PFSK-1 (cell line): ENCODE results near the gene EFCC1.

Source experiments
- POLR2AphosphoS5 ChIP-seq: IDR thresholded peaks from 2 replicates; pipeline ENCODE4 v1.6.1; 2012; ENCODE audit warnings: low read depth, mild to moderate bottlenecking, control low read depth, low read length, moderate library complexity
- TAF1 ChIP-seq: IDR thresholded peaks from 2 replicates; pipeline ENCODE4 v1.6.1; 2012; ENCODE audit warnings: low read length, control low read depth, borderline replicate concordance; ENCODE audit not compliant: insufficient read depth
- TF ChIP-seq, protein P1 (sequence below), 2 experiments: IDR thresholded peaks; 2 replicates each; pipeline versions ENCODE4 v1.6.1 to v1.8.0; 2011 to 2012; ENCODE audit warnings: low read depth in 2 of 2, low read length in 2 of 2, control low read depth in 1 of 2, inconsistent platforms in 1 of 2, mild to moderate bottlenecking in 1 of 2, moderate library complexity in 1 of 2; ENCODE audit not compliant: insufficient read depth in 1 of 2

DNA sequence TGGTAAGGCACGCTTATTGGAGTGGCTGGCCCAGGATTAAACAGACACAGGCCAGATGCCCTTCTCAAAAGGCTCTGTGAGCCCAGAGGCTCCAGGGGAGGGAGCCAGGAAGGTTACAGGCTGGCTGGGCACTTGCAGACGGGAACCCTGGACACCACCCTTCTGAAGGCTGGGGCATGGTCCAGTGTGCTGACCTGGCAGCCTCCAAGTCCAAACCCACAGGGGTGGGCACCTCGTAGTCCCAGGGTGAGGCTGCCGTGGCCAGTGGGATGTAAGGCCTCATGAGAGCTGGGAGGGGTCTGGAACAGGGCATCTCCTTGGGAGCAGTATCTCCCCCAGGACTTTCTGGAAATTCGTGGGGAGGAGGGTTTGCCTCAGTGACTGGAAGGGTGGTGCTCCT is 19.6 kb downstream of the EFCC1 start:
- TF ChIP-seq POLR2AphosphoS5 (no peak), TAF1 (no peak)
- TF ChIP-seq, protein P1, sequence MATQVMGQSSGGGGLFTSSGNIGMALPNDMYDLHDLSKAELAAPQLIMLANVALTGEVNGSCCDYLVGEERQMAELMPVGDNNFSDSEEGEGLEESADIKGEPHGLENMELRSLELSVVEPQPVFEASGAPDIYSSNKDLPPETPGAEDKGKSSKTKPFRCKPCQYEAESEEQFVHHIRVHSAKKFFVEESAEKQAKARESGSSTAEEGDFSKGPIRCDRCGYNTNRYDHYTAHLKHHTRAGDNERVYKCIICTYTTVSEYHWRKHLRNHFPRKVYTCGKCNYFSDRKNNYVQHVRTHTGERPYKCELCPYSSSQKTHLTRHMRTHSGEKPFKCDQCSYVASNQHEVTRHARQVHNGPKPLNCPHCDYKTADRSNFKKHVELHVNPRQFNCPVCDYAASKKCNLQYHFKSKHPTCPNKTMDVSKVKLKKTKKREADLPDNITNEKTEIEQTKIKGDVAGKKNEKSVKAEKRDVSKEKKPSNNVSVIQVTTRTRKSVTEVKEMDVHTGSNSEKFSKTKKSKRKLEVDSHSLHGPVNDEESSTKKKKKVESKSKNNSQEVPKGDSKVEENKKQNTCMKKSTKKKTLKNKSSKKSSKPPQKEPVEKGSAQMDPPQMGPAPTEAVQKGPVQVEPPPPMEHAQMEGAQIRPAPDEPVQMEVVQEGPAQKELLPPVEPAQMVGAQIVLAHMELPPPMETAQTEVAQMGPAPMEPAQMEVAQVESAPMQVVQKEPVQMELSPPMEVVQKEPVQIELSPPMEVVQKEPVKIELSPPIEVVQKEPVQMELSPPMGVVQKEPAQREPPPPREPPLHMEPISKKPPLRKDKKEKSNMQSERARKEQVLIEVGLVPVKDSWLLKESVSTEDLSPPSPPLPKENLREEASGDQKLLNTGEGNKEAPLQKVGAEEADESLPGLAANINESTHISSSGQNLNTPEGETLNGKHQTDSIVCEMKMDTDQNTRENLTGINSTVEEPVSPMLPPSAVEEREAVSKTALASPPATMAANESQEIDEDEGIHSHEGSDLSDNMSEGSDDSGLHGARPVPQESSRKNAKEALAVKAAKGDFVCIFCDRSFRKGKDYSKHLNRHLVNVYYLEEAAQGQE (IDR thresholded peaks at IDR 0.05; ENCODE audit: insufficient read depth in 1 of 2, low read depth in 2 of 2, low read length in 2 of 2) = no peak
